Measurements from ENCODE around the gene MYCBPAP. TPM values are rescaled to one million over a fixed set of nuclear protein-coding genes. Genes with fewer than 3 reads are reported as not detected.

The MYCBPAP gene
- total and polyA plus RNA-seq, 11 donors: 0.29 to 2.4 (median 0.76) TPM; not detected in 1

GRCh38 chr17:50508573-50509460 lies 578 bp downstream of the MYCBPAP start:
- WGBS, 4 donors: 30 to 37% (median 33%) methylated on average over 23 to 32 of the region's 32 CpGs

GRCh38 chr17:50511058-50511457 lies 2.8 kb downstream of the MYCBPAP start:
- Histone ChIP-seq H3K36me3 (no peaks in the 10 kb centered on the region), H3K9me3 (no peaks in the 10 kb centered on the region), H3K4me3 (no peak overlapping the region), H3K4me1 (peaks cover 0 to 41% (median 13%) of the 10 kb centered on the region in 12 donors), H3K27me3 (no peaks in the 10 kb centered on the region), H3K27ac (no peak overlapping the region)
- 25 to 39% (median 37%) methylated on average over 3 of the region's 3 CpGs for WGBS, 4 donors
- TF ChIP-seq POLR2A (IDR thresholded peaks at IDR 0.05): no peak
- no peak for TF ChIP-seq CTCF (IDR thresholded peaks at IDR 0.05)
- intact Hi-C loops (cut with DNase I): no loop called here
- no peak for ATAC-seq
- no peak for DNase-seq

More at GRCh38 chr17:50508573-50509460, 578 bp downstream of the MYCBPAP start:
- no peaks in the 10 kb centered on the region for H3K36me3 ChIP-seq
- no peaks in the 10 kb centered on the region for H3K27me3 ChIP-seq
- TF ChIP-seq CTCF (IDR thresholded peaks at IDR 0.05): no peak
- peak in 1 of 2 donors; percentile 35 for TF ChIP-seq POLR2A (IDR thresholded peaks at IDR 0.05)
- H3K27ac ChIP-seq: peak overlapping the region in 11 of 12 donors; percentile 62 to 88 (median 76)
- peaks cover 0 to 29% (median 10%) of the 10 kb centered on the region in 12 donors for H3K4me1 ChIP-seq
- ATAC-seq (peak in 1 of 4 donors; percentile 31), DNase-seq (no peak)
- H3K4me3 ChIP-seq: peak overlapping the region; percentile 51 to 81 (median 64)
- intact Hi-C loops (cut with DNase I): no loop called here
- H3K9me3 ChIP-seq: no peaks in the 10 kb centered on the region

GRCh38 chr17:50513495-50513894 lies 5.3 kb downstream of the MYCBPAP start:
- TF ChIP-seq POLR2A (IDR thresholded peaks at IDR 0.05) (no peak), CTCF (IDR thresholded peaks at IDR 0.05) (no peak)

GRCh38 chr17:50514388-50514787 lies 6.1 kb downstream of the MYCBPAP start:
- peak overlapping the region in 1 of 12 donors; percentile 17 for H3K27ac ChIP-seq
- DNase-seq (no peak), ATAC-seq (no peak)
- H3K4me3 ChIP-seq: no peak overlapping the region
- TF ChIP-seq POLR2A (IDR thresholded peaks at IDR 0.05) (no peak), CTCF (IDR thresholded peaks at IDR 0.05) (no peak)
- H3K36me3 ChIP-seq: no peaks in the 10 kb centered on the region
- no peaks in the 10 kb centered on the region for H3K9me3 ChIP-seq
- peaks cover 0 to 30% (median 8%) of the 10 kb centered on the region in 12 donors for H3K4me1 ChIP-seq
- intact Hi-C loops (cut with DNase I): no loop called here
- no peaks in the 10 kb centered on the region for H3K27me3 ChIP-seq
- 69 to 80% (median 76%) methylated on average over 3 of the region's 3 CpGs for WGBS, 4 donors

More at GRCh38 chr17:50513495-50513894, 5.3 kb downstream of the MYCBPAP start:
- Histone ChIP-seq H3K4me1 (peaks cover 0 to 37% (median 16%) of the 10 kb centered on the region in 12 donors), H3K27me3 (no peaks in the 10 kb centered on the region), H3K9me3 (no peaks in the 10 kb centered on the region), H3K36me3 (no peaks in the 10 kb centered on the region), H3K4me3 (no peak overlapping the region), H3K27ac (no peak overlapping the region)
- intact Hi-C loops (cut with DNase I): no loop called here
- no peak for ATAC-seq
- no peak for DNase-seq
- WGBS, 4 donors: 68 to 78% (median 74%) methylated on average over 4 of the region's 4 CpGs
